GM12892 (cell line): ENCODE results near the gene CREBL2.
"Not testable (repeated sequence)": the region's sequence is repeated elsewhere in the genome, so short reads cannot be mapped to it uniquely, and the experiment has no call there.

Experiments used
- DNase-seq: peaks from one replicate; pipeline ENCODE4 v3.0.0; 2011; ENCODE audit not compliant: insufficient read length
- FAIRE-seq: peaks from 2 replicates; lab custom pipeline; 2011; peaks lifted over from hg19 to GRCh38; lab: Jason Lieb, UNC
- POLR2A ChIP-seq: IDR thresholded peaks from 2 replicates; pipeline ENCODE4 v1.6.1; 2011; ENCODE audit warnings: low read depth, low read length, control low read depth
- POLR2AphosphoS5 ChIP-seq: IDR thresholded peaks from 2 replicates; pipeline ENCODE4 v1.6.1; 2011; ENCODE audit warnings: low read depth, low read length, control low read depth
- TAF1 ChIP-seq: IDR thresholded peaks from 2 replicates; pipeline ENCODE4 v1.6.1; 2011; ENCODE audit warnings: low read depth, mild to moderate bottlenecking, control low read depth, low read length, borderline replicate concordance

Gene CREBL2

GRCh38 chr12:12648951-12649650, 37.4 kb downstream of the CREBL2 start:
- TF ChIP-seq POLR2AphosphoS5 = no peak
- no peak for TF ChIP-seq TAF1
- TF ChIP-seq POLR2A = no peak
- no peak for DNase-seq
- no peak for FAIRE-seq

GRCh38 chr12:12651752-12652151, 40.1 kb downstream of the CREBL2 start:
- TF ChIP-seq POLR2A (no peak), POLR2AphosphoS5 (no peak), TAF1 (no peak)
- FAIRE-seq (no peak), DNase-seq (no peak)

- not testable (repeated sequence) for FAIRE-seq
Observed at GRCh38 chr12:12652704-12653103, 41.0 kb downstream of the CREBL2 start.

GRCh38 chr12:12653922-12654321, 42.2 kb downstream of the CREBL2 start:
- no peak for TF ChIP-seq POLR2A
- TF ChIP-seq TAF1 = no peak
- TF ChIP-seq POLR2AphosphoS5 = no peak
- DNase-seq (no peak), FAIRE-seq (peak; percentile 21)

More at GRCh38 chr12:12652704-12653103, 41.0 kb downstream of the CREBL2 start:
- not testable (repeated sequence) for DNase-seq

GRCh38 chr12:12654691-12655460, 43.2 kb downstream of the CREBL2 start:
- TF ChIP-seq POLR2AphosphoS5 = no peak
- no peak for TF ChIP-seq TAF1
- no peak for TF ChIP-seq POLR2A
- DNase-seq (no peak), FAIRE-seq (peak; percentile 58)

GRCh38 chr12:12660201-12660600, 48.5 kb downstream of the CREBL2 start:
- TF ChIP-seq TAF1 = no peak
- TF ChIP-seq POLR2AphosphoS5 = no peak
- TF ChIP-seq POLR2A = no peak
- FAIRE-seq = no peak
- DNase-seq = no peak

- FAIRE-seq (no peak), DNase-seq (no peak)
- TF ChIP-seq POLR2A = no peak
- no peak for TF ChIP-seq POLR2AphosphoS5
- TF ChIP-seq TAF1 = no peak
Observed at GRCh38 chr12:12661086-12661856, 49.6 kb downstream of the CREBL2 start.

GRCh38 chr12:12663644-12664294, 52.1 kb downstream of the CREBL2 start:
- DNase-seq (no peak), FAIRE-seq (peak; percentile 42)
- no peak for TF ChIP-seq POLR2A
- TF ChIP-seq POLR2AphosphoS5 = no peak
- TF ChIP-seq TAF1 = no peak

- FAIRE-seq = no peak
- no peak for DNase-seq
- TF ChIP-seq POLR2A (no peak), TAF1 (no peak), POLR2AphosphoS5 (no peak)
Observed at GRCh38 chr12:12665194-12665593, 53.5 kb downstream of the CREBL2 start.

GRCh38 chr12:12668005-12668404, 56.3 kb downstream of the CREBL2 start:
- no peak for FAIRE-seq
- no peak for DNase-seq
- TF ChIP-seq TAF1 (no peak), POLR2AphosphoS5 (no peak), POLR2A (no peak)

- TF ChIP-seq POLR2A (no peak), TAF1 (no peak), POLR2AphosphoS5 (no peak)
- no peak for FAIRE-seq
- no peak for DNase-seq
Observed at GRCh38 chr12:12669020-12669419, 57.3 kb downstream of the CREBL2 start.
